Measurements from ENCODE around the gene NCK2.

DNA sequence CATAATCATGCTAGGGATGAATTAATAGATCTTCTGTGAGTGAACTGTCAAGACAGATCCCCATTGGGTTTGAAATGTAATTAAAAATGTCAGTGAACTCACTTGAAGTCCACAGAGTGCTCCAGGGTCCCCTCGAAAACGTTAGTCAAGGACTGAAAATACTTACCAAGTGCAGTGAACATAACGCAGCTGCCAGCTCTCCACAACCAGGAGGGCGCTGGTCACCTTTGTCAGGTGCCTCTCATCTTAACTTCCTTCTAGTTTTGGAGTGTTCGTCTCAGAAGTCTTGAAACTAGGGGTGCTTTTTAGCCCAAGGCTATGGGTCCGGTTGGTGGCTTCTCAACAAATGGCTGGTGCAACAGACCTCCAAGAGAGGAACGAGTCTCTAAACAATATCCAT lies 70.7 kb downstream of the NCK2 start:
- TF ChIP-seq, protein P1, sequence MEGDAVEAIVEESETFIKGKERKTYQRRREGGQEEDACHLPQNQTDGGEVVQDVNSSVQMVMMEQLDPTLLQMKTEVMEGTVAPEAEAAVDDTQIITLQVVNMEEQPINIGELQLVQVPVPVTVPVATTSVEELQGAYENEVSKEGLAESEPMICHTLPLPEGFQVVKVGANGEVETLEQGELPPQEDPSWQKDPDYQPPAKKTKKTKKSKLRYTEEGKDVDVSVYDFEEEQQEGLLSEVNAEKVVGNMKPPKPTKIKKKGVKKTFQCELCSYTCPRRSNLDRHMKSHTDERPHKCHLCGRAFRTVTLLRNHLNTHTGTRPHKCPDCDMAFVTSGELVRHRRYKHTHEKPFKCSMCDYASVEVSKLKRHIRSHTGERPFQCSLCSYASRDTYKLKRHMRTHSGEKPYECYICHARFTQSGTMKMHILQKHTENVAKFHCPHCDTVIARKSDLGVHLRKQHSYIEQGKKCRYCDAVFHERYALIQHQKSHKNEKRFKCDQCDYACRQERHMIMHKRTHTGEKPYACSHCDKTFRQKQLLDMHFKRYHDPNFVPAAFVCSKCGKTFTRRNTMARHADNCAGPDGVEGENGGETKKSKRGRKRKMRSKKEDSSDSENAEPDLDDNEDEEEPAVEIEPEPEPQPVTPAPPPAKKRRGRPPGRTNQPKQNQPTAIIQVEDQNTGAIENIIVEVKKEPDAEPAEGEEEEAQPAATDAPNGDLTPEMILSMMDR (IDR thresholded peaks at IDR 0.05): no peak
- no peak for TF ChIP-seq E2F1 (CRISPR knock-in tag; IDR thresholded peaks at IDR 0.05)

All from WTC11 (cell line).